Breast epithelium (tissue), 3 donors: ENCODE measurements around the gene TTC23.
"Not testable (repeated sequence)": the region's sequence is repeated elsewhere in the genome, so short reads cannot be mapped to it uniquely, and the experiment has no call there.

Experiments
- CTCF ChIP-seq, 3 donors: fragments of 450-650 bp; IDR thresholded peaks; one replicate each; pipeline ENCODE4 v1.5.1; 2016 to 2017; ENCODE audit warnings: antibody characterized with exemption in 3 of 3, mild to moderate bottlenecking in 3 of 3, moderate library complexity in 3 of 3
- POLR2A ChIP-seq: fragments of 450-650 bp; IDR thresholded peaks from one replicate; pipeline ENCODE4 v1.6.1; 2016; ENCODE audit warnings: antibody characterized with exemption, mild to moderate bottlenecking, moderate library complexity

GRCh38 chr15:99234160-99234559 lies 15.2 kb downstream of the TTC23 start:
- TF ChIP-seq POLR2A; CTCF (IDR thresholded peaks at IDR 0.05): not testable (repeated sequence)
